Adrenal gland (tissue), 12 donors: Measurements from ENCODE around the gene CCDC63. TPM values are rescaled to one million over a fixed set of nuclear protein-coding genes. Genes with fewer than 3 reads are reported as not detected.

ENCODE experiments used
- DNase-seq, 7 donors: peaks; one replicate each; pipeline ENCODE4 v3.0.0-alpha.2; 2019 to 2020
- H3K27ac ChIP-seq, 5 donors: fragments of 200-600 bp; sonication (generic) in 4 of 5; 1 replicate in 3 of 5; 2 replicates in 2 of 5; pipeline versions ENCODE4 v1.5.1 to v1.8.0; 2016 to 2020; ENCODE audit warnings: mild to moderate bottlenecking in 1 of 5
- H3K27me3 ChIP-seq: fragments of 200-600 bp; 2 replicates; pipeline ENCODE4 v1.8.0; 2021
- H3K36me3 ChIP-seq, 2 donors: fragments of 200-600 bp; replicated peaks in 1 of 2; 1 replicate in 1 of 2; 2 replicates in 1 of 2; pipeline versions ENCODE4 v1.5.1 to v1.8.0; 2018 to 2022
- H3K4me1 ChIP-seq, 2 donors: fragments of 200-600 bp; replicated peaks in 1 of 2; 1 replicate in 1 of 2; 2 replicates in 1 of 2; pipeline versions ENCODE4 v1.5.1 to v1.8.0; 2018 to 2021
- H3K4me3 ChIP-seq, 4 donors: fragments of 200-600 bp; sonication (generic) in 3 of 4; one replicate each; pipeline ENCODE4 v1.5.1; 2016 to 2018
- H3K9me3 ChIP-seq, 3 donors: fragments of 200-600 bp; sonication (generic) in 1 of 3; replicated peaks in 1 of 3; 1 replicate in 2 of 3; 2 replicates in 1 of 3; pipeline versions ENCODE4 v1.5.1 to v1.8.0; 2016 to 2021
- CTCF ChIP-seq, 6 experiments: fragments of 450-650 bp in 4 of 6; fragments of 200-600 bp in 2 of 6; sonication (generic) in 1 of 6; IDR thresholded peaks; 1 replicate in 5 of 6; 2 replicates in 1 of 6; pipeline versions ENCODE4 v1.5.1 to v1.8.0; 2016 to 2021; ENCODE audit warnings: antibody characterized with exemption in 6 of 6, mild to moderate bottlenecking in 2 of 6, moderate library complexity in 1 of 6
- POLR2A ChIP-seq, 2 donors: fragments of 450-650 bp; IDR thresholded peaks; one replicate each; pipeline ENCODE4 v1.6.1; 2017; ENCODE audit warnings: antibody characterized with exemption in 2 of 2, mild to moderate bottlenecking in 2 of 2, moderate library complexity in 1 of 2
- WGBS, 4 donors: extraction: QIAGEN DNeasy Blood & Tissue Kit in 2 of 4; methylation state at CpG; one replicate each; pipeline versions ENCODE4 v1.1.5 to v1.1.7; 2013 to 2017; 5-methylcytosine and 5-hydroxymethylcytosine counted together
- intact Hi-C, 2 donors: fragments of 100-400 bp; cut with DNase I; formaldehyde crosslinking; loops; one replicate each; pipeline versions ENCODE4 v1.14.1 to v1.15.0; 2022 to 2023
- polyA plus RNA-seq, 3 donors: library from polyadenylated mRNA; stranded (reverse); fragments of 200-250 nt in 2 of 3; fragments of 350-450 nt in 1 of 3; fragmentation: Illumina TruSeq in 1 of 3; extraction: RNeasy Lipid Tissue Mini Kit (QIAGEN cat#74804) in 1 of 3; gene quantifications; one replicate each; pipeline ENCODE4 v1.2.3, GENCODE V29; 2013 to 2014
- total RNA-seq, 9 donors: library from RNA; depleted of rRNA in 4 of 9; stranded (reverse); fragments of >200 nt in 4 of 9; fragments of 120-200 nt in 1 of 9; fragmentation: NEBNext Ultra II Directional in 1 of 9; extraction: Animal tissue kit (Norgen Biotek cat#: 25700) in 1 of 9; gene quantifications; one replicate each; pipeline versions ENCODE4 v1.1.0 to v1.2.4, GENCODE V29; 2013 to 2023
- donor health status: healthy with polysubstance abuse.
- donor health status: Bipolar disorder and iron deficiency.
- donor health status: DM: yes; HTN: yes; CAD: no.
- donor health status: DM: no; HTN: no; CAD: no.
- donor health status: DM: no; HTN: no; CAD: no.
- donor health status: DM: yes; HTN: yes; CAD: no.

The CCDC63 gene
- total and polyA plus RNA-seq, 12 donors = not detected

- H3K27ac ChIP-seq = no peak overlapping the region
- no peak for DNase-seq
- H3K27me3 ChIP-seq = no peaks in the 10 kb centered on the region
- no peak overlapping the region for H3K4me3 ChIP-seq
- intact Hi-C loops = no loop called here
- H3K4me1 ChIP-seq = no peaks in the 10 kb centered on the region
- no peaks in the 10 kb centered on the region for H3K36me3 ChIP-seq
- whole genome bisulfite sequencing, 4 donors = 51 to 83% (median 63%) methylated on average over 4 to 5 of the region's 5 CpGs
- TF ChIP-seq CTCF (IDR thresholded peaks at IDR 0.05) (no peak), POLR2A (IDR thresholded peaks at IDR 0.05) (no peak)
- no peaks in the 10 kb centered on the region for H3K9me3 ChIP-seq
These were observed 59.7 kb downstream of the CCDC63 start for GRCh38 chr12:110906516-110906915.

GRCh38 chr12:110906985-110907384 lies 60.2 kb downstream of the CCDC63 start:
- Histone ChIP-seq H3K9me3 (no peaks in the 10 kb centered on the region), H3K4me1 (no peaks in the 10 kb centered on the region), H3K27me3 (no peaks in the 10 kb centered on the region), H3K4me3 (no peak overlapping the region), H3K36me3 (no peaks in the 10 kb centered on the region), H3K27ac (no peak overlapping the region)
- 86 to 91% (median 87%) methylated on average over 4 of the region's 4 CpGs for WGBS, 4 donors
- TF ChIP-seq POLR2A (IDR thresholded peaks at IDR 0.05) = no peak
- no peak for TF ChIP-seq CTCF (IDR thresholded peaks at IDR 0.05)
- intact Hi-C loops = no loop called here
- no peak for DNase-seq

- intact Hi-C loops = no loop called here
- Histone ChIP-seq H3K9me3 (no peaks in the 10 kb centered on the region), H3K27me3 (no peaks in the 10 kb centered on the region), H3K4me1 (no peaks in the 10 kb centered on the region), H3K27ac (no peak overlapping the region), H3K4me3 (no peak overlapping the region), H3K36me3 (no peaks in the 10 kb centered on the region)
- no peak for DNase-seq
- WGBS, 4 donors = 55 to 72% (median 63%) methylated on average over 6 to 8 of the region's 8 CpGs
- TF ChIP-seq CTCF (IDR thresholded peaks at IDR 0.05) = no peak
- TF ChIP-seq POLR2A (IDR thresholded peaks at IDR 0.05) = no peak
These were observed 60.8 kb downstream of the CCDC63 start for GRCh38 chr12:110907583-110907982.

GRCh38 chr12:110908377-110909152 lies 61.8 kb downstream of the CCDC63 start:
- 70 to 78% (median 74%) methylated on average over 7 to 14 of the region's 14 CpGs for WGBS, 4 donors
- H3K4me3 ChIP-seq = no peak overlapping the region
- TF ChIP-seq POLR2A (IDR thresholded peaks at IDR 0.05) (no peak), CTCF (IDR thresholded peaks at IDR 0.05) (no peak)
- H3K9me3 ChIP-seq = no peaks in the 10 kb centered on the region
- no peak for DNase-seq
- intact Hi-C loops = no loop called here
- H3K36me3 ChIP-seq = no peaks in the 10 kb centered on the region
- no peaks in the 10 kb centered on the region for H3K4me1 ChIP-seq
- H3K27me3 ChIP-seq = no peaks in the 10 kb centered on the region
- no peak overlapping the region for H3K27ac ChIP-seq
